ENCODE results near the gene SYT2.
"Not testable (repeated sequence)": the region's sequence is repeated elsewhere in the genome, so short reads cannot be mapped to it uniquely, and the experiment has no call there.

DNA sequence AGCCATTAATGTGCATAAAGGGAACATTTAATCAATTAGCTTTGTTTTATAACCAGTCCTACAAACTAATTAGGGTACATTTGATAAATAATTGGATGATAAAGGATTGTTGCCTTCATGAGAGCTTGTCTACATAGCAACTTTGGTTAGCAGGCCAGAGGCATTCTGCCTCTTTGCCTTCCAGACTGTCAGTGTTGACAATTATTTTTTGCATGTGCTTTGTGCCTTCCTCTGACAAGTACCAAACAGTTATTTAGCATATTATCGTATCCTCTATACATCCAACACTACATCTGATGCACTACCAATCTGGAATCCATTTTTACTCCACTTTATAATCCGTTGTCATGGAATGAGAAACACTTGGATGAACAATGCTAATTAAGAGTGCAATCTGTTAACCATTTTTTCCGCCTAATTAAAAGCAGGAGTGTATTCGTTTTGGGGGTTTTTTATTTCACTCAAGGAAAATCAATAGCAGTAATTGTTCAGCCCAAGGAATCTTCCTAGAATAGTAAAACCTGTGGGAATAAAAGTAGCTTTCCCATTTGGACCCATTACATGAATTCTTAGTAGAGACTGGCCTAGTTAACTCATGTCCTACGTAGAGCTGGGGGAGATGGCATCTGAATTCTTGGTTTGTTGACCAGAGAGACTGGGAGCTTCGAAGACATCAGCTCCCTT, 165.3 kb downstream of the SYT2 start:
- TF ChIP-seq POLR2AphosphoS5, POLR2A (IDR thresholded peaks at IDR 0.05): not testable (repeated sequence)
- TF ChIP-seq, protein P1, sequence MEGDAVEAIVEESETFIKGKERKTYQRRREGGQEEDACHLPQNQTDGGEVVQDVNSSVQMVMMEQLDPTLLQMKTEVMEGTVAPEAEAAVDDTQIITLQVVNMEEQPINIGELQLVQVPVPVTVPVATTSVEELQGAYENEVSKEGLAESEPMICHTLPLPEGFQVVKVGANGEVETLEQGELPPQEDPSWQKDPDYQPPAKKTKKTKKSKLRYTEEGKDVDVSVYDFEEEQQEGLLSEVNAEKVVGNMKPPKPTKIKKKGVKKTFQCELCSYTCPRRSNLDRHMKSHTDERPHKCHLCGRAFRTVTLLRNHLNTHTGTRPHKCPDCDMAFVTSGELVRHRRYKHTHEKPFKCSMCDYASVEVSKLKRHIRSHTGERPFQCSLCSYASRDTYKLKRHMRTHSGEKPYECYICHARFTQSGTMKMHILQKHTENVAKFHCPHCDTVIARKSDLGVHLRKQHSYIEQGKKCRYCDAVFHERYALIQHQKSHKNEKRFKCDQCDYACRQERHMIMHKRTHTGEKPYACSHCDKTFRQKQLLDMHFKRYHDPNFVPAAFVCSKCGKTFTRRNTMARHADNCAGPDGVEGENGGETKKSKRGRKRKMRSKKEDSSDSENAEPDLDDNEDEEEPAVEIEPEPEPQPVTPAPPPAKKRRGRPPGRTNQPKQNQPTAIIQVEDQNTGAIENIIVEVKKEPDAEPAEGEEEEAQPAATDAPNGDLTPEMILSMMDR (IDR thresholded peaks at IDR 0.05): not testable (repeated sequence)
